GM12872 (cell line): ENCODE results near the gene PRKAG1.

ENCODE experiments used
- CTCF ChIP-seq: IDR thresholded peaks from 3 replicates; pipeline ENCODE4 v1.5.1; 2011; ENCODE audit warnings: low read depth, mild to moderate bottlenecking, low read length, moderate library complexity; ENCODE audit not compliant: insufficient read depth

The PRKAG1 gene

GRCh38 chr12:49039421-49040363 lies 21.1 kb upstream of the PRKAG1 start:
- TF ChIP-seq CTCF: no peak

- TF ChIP-seq CTCF: no peak
Observed at GRCh38 chr12:49038291-49038955, 19.8 kb upstream of the PRKAG1 start.

- TF ChIP-seq CTCF: no peak
Observed at GRCh38 chr12:49037947-49038237, 19.3 kb upstream of the PRKAG1 start.

GRCh38 chr12:49037111-49037946 lies 18.8 kb upstream of the PRKAG1 start:
- TF ChIP-seq CTCF: no peak

DNA sequence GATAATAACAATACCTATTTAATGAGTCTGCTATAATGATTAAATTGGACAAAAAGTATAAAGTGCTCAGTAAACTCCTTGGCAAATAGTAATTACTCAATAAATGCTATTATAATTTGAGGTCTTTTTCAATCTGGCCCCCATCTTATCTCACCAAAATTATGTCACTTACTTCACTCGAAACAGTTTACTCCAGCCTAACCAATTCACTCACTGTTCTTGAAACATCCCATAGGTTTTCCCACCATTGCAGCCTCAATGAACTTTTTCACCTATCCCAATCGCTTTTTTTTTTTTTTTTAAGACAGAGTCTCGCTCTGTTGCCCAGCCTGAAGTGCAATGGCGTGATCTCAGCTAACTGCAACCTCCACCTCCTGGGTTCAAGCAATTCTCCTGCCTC lies 17.5 kb upstream of the PRKAG1 start:
- TF ChIP-seq CTCF: no peak

DNA sequence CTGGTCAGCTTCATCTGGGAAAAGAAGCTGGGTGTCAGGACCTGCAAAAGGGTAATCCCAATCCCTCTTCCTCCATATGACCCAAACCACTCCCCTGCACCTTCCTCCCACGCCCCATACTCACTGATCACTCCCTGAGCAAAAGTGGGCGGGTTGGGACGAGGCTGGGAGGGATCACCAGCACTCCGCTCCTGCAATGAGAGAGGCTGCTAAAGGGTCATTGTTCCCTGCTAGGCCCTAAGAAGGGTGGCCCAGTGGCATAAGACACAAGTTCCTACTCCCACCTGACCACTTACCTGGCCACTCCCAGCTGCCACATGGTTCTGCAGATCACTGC lies 15.7 kb upstream of the PRKAG1 start:
- no peak for TF ChIP-seq CTCF

GRCh38 chr12:49033611-49034285 lies 15.2 kb upstream of the PRKAG1 start:
- no peak for TF ChIP-seq CTCF
